Neural progenitor cell (in vitro differentiated cells): ENCODE data around the gene RSPH1. TPM values are rescaled to one million over a fixed set of nuclear protein-coding genes. Genes with fewer than 3 reads are reported as not detected.

Experiments used
- DNase-seq: peaks from one replicate; pipeline ENCODE4 v3.0.0-alpha.2; 2016; ENCODE audit warnings: low spot score
- H2AFZ ChIP-seq: fragments of 200-600 bp; sonication (generic); replicated peaks from 2 replicates; pipeline ENCODE4 v1.6.1; 2016; ENCODE audit warnings: antibody characterized with exemption
- H3F3A ChIP-seq: fragments of 200-600 bp; sonication (generic); 2 replicates; pipeline ENCODE4 v1.6.1; 2016; ENCODE audit warnings: antibody characterized with exemption, low read depth
- H3K27ac ChIP-seq: fragments of 200-600 bp; sonication (generic); 2 replicates; pipeline ENCODE4 v1.5.1; 2016; ENCODE audit warnings: mild to moderate bottlenecking
- H3K27me3 ChIP-seq: fragments of 200-600 bp; sonication (generic); 2 replicates; pipeline ENCODE4 v1.6.1; 2016; ENCODE audit warnings: mild to moderate bottlenecking, moderate library complexity
- H3K36me3 ChIP-seq: fragments of 200-600 bp; sonication (generic); 2 replicates; pipeline ENCODE4 v1.5.1; 2016
- H3K4me1 ChIP-seq: fragments of 200-600 bp; sonication (generic); 2 replicates; pipeline ENCODE4 v1.6.1; 2016; ENCODE audit warnings: mixed run types
- H3K4me2 ChIP-seq: fragments of 200-600 bp; sonication (generic); 2 replicates; pipeline ENCODE4 v1.6.1; 2016
- H3K4me3 ChIP-seq: fragments of 200-600 bp; sonication (generic); 2 replicates; pipeline ENCODE4 v1.5.1; 2016
- H3K79me2 ChIP-seq: fragments of 200-600 bp; sonication (generic); 2 replicates; pipeline ENCODE4 v1.6.1; 2016; ENCODE audit warnings: low read depth
- H3K9ac ChIP-seq: fragments of 200-600 bp; sonication (generic); 2 replicates; pipeline ENCODE4 v1.6.1; 2016
- H3K9me3 ChIP-seq: fragments of 200-600 bp; sonication (generic); 2 replicates; pipeline ENCODE4 v1.5.1; 2016; ENCODE audit warnings: low read depth
- H4K20me1 ChIP-seq: fragments of 200-600 bp; sonication (generic); 2 replicates; pipeline ENCODE4 v1.6.1; 2016; ENCODE audit warnings: low read depth
- H3K27ac Mint-ChIP-seq: 3 replicates; pipeline ENCODE4 v1.8.0; 2021; ENCODE audit warnings: mixed read lengths
- H3K27me3 Mint-ChIP-seq: 2 replicates; pipeline ENCODE4 v1.8.0; 2022; ENCODE audit warnings: low read depth, mild to moderate bottlenecking, inconsistent platforms, moderate library complexity, mixed read lengths; ENCODE audit not compliant: insufficient read depth
- H3K36me3 Mint-ChIP-seq: 3 replicates; pipeline ENCODE4 v1.8.0; 2021; ENCODE audit warnings: mixed read lengths
- H3K4me1 Mint-ChIP-seq: 3 replicates; pipeline ENCODE4 v1.8.0; 2021; ENCODE audit warnings: mixed read lengths
- H3K4me3 Mint-ChIP-seq: 3 replicates; pipeline ENCODE4 v1.8.0; 2021; ENCODE audit warnings: mild to moderate bottlenecking, moderate library complexity, mixed read lengths
- H3K9me3 Mint-ChIP-seq: 3 replicates; pipeline ENCODE4 v1.8.0; 2020; ENCODE audit warnings: mixed read lengths
- EZH2 ChIP-seq: fragments of 200-600 bp; sonication (generic); IDR thresholded peaks from 2 replicates; pipeline ENCODE4 v1.6.1; 2017; ENCODE audit warnings: antibody characterized with exemption, mild to moderate bottlenecking, moderate library complexity
- EZH2phosphoT487 ChIP-seq: fragments of 200-600 bp; sonication (generic); IDR thresholded peaks from 2 replicates; pipeline ENCODE4 v1.6.1; 2017; ENCODE audit warnings: antibody characterized with exemption
- total RNA-seq: library from RNA; depleted of rRNA; stranded (reverse); fragments of >200 nt; gene quantifications from 2 replicates; pipeline ENCODE4 v1.2.3, GENCODE V29; 2015; ENCODE audit warnings: low replicate concordance
- TF ChIP-seq, protein P1 (sequence below): fragments of 200-600 bp; sonication (generic); IDR thresholded peaks from 2 replicates; pipeline ENCODE4 v1.5.1; 2017; ENCODE audit warnings: antibody characterized with exemption, mild to moderate bottlenecking

Gene RSPH1
- total RNA-seq, 1 donor from 2014 or later, result 0.04 TPM

DNA sequence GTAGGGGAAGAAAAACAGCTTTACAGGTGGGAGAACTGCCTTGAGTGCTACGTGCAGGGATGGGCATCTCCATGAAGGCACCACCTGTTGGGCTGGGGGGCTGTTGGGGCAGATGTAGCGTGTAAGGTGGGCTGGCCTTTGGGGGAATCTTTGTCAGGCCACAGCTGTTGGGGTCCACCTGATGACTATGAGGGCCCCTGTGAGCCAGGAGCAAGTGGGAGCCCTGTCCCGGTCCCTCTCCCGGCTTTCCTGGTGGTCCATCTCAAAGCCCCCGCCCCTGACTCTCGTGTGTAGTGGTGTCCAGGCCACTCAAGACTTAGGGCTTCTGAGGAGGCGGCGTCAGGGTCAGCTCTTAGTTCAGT, 31.1 kb upstream of the RSPH1 start:
- no peaks in the 10 kb centered on the region for H3K9me3 Mint-ChIP-seq
- peaks cover 45% of the 10 kb centered on the region for H3K4me1 ChIP-seq
- no peaks in the 10 kb centered on the region for H3K79me2 ChIP-seq
- no peak overlapping the region for H3K9ac ChIP-seq
- no peaks in the 10 kb centered on the region for H4K20me1 ChIP-seq
- no peaks in the 10 kb centered on the region for H3K36me3 Mint-ChIP-seq
- no peak for DNase-seq
- H3K27me3 ChIP-seq, result no peaks in the 10 kb centered on the region
- H3K4me1 Mint-ChIP-seq, result peaks cover 58% of the 10 kb centered on the region
- H3K4me2 ChIP-seq, result no peak overlapping the region
- no peaks in the 10 kb centered on the region for H3K36me3 ChIP-seq
- H3K27me3 Mint-ChIP-seq, result peaks cover 4% of the 10 kb centered on the region
- H3K4me3 ChIP-seq, result no peak overlapping the region
- no peaks in the 10 kb centered on the region for H3K9me3 ChIP-seq
- no peak overlapping the region for H3K27ac Mint-ChIP-seq
- no peak overlapping the region for H2AFZ ChIP-seq
- peaks cover 15% of the 10 kb centered on the region for H3F3A ChIP-seq
- TF ChIP-seq EZH2 (no peak), EZH2phosphoT487 (no peak)
- TF ChIP-seq, protein P1, sequence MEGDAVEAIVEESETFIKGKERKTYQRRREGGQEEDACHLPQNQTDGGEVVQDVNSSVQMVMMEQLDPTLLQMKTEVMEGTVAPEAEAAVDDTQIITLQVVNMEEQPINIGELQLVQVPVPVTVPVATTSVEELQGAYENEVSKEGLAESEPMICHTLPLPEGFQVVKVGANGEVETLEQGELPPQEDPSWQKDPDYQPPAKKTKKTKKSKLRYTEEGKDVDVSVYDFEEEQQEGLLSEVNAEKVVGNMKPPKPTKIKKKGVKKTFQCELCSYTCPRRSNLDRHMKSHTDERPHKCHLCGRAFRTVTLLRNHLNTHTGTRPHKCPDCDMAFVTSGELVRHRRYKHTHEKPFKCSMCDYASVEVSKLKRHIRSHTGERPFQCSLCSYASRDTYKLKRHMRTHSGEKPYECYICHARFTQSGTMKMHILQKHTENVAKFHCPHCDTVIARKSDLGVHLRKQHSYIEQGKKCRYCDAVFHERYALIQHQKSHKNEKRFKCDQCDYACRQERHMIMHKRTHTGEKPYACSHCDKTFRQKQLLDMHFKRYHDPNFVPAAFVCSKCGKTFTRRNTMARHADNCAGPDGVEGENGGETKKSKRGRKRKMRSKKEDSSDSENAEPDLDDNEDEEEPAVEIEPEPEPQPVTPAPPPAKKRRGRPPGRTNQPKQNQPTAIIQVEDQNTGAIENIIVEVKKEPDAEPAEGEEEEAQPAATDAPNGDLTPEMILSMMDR, result no peak
- H3K27ac ChIP-seq, result no peak overlapping the region
- H3K4me3 Mint-ChIP-seq, result no peak overlapping the region

DNA sequence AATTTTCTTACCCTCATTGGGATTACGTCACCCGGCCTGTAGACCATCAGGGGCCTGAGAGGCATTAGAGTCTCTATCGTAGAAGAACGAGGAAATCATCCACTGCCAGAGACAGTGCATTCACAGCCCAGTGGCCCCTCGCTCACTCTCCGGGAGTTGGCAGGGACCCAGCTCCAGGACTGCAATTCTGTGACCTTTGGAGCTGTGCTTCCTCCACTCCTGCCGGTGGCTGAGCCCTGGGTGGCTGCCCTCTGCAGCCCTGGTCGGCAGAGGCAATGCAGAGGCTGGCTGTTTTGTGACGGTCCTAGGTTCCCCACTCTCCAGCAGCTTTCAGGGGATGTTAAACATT, 30.3 kb upstream of the RSPH1 start:
- Histone ChIP-seq H3K9me3 (no peaks in the 10 kb centered on the region), H3K27me3 (no peaks in the 10 kb centered on the region), H3K27ac (no peak overlapping the region), H3K4me1 (peaks cover 45% of the 10 kb centered on the region), H3K9ac (no peak overlapping the region), H3K79me2 (no peaks in the 10 kb centered on the region), H3F3A (peaks cover 15% of the 10 kb centered on the region), H3K4me3 (no peak overlapping the region), H4K20me1 (no peaks in the 10 kb centered on the region), H3K4me2 (peak overlapping the region; percentile 29), H2AFZ (no peak overlapping the region), H3K36me3 (no peaks in the 10 kb centered on the region)
- H3K4me1 Mint-ChIP-seq, result peaks cover 62% of the 10 kb centered on the region
- no peak overlapping the region for H3K4me3 Mint-ChIP-seq
- DNase-seq, result no peak
- H3K27me3 Mint-ChIP-seq, result no peaks in the 10 kb centered on the region
- H3K27ac Mint-ChIP-seq, result peak overlapping the region; percentile 26
- no peaks in the 10 kb centered on the region for H3K9me3 Mint-ChIP-seq
- no peaks in the 10 kb centered on the region for H3K36me3 Mint-ChIP-seq
- no peak for TF ChIP-seq EZH2
- TF ChIP-seq EZH2phosphoT487, result no peak
- TF ChIP-seq, protein P1, result no peak

DNA sequence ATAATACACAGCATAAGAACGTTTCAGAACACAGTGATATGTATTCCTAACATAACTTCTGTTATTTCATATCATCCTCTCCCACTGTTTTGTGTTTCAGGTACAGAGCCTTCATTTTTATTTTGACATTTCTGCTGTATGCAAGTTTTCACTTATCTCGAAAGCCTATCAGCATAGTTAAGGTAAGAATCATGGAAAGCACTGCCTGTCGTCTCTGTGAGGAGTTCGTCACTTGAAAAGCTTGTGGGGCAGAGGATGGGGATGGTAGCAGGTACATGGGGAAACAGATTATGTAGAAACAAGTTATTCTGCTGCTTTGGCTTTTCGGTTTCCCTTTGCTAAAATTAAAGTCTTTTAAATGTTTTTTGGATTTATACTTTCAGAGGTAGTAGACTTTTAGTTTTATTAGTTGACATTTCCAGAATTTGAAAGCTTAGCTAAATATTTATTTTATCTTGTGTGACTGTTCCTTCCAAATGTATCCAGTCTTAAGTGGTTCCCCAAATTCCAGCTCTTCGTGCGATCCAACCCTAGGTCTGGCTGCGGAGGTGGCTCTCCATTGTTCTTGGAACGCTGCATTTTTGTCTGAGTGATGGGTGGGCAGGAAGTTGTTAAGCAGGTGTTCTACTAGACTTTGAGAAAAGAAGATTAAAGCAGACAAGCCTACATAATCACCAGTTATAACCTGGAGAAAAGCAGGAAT, 29.8 kb upstream of the RSPH1 start:
- Mint-ChIP-seq H3K4me3 (no peak overlapping the region), H3K4me1 (peaks cover 58% of the 10 kb centered on the region), H3K27ac (peak overlapping the region; percentile 26), H3K27me3 (no peaks in the 10 kb centered on the region), H3K36me3 (no peaks in the 10 kb centered on the region), H3K9me3 (no peaks in the 10 kb centered on the region)
- Histone ChIP-seq H3K36me3 (no peaks in the 10 kb centered on the region), H3K4me2 (peak overlapping the region; percentile 72), H3K79me2 (no peaks in the 10 kb centered on the region), H2AFZ (no peak overlapping the region), H3K9ac (no peak overlapping the region), H3K4me3 (no peak overlapping the region), H3K9me3 (no peaks in the 10 kb centered on the region), H3K27me3 (no peaks in the 10 kb centered on the region), H3K27ac (no peak overlapping the region), H3F3A (peaks cover 15% of the 10 kb centered on the region), H4K20me1 (no peaks in the 10 kb centered on the region), H3K4me1 (peaks cover 40% of the 10 kb centered on the region)
- TF ChIP-seq EZH2 (no peak), EZH2phosphoT487 (no peak)
- TF ChIP-seq, protein P1, result no peak
- DNase-seq, result no peak
